CD14-positive monocyte (primary cell): ENCODE measurements around the gene SOX30. TPM values are rescaled to one million over a fixed set of nuclear protein-coding genes. Genes with fewer than 3 reads are reported as not detected.

Source experiments
- DNase-seq, 3 donors: peaks; one replicate each; pipeline ENCODE4 v3.0.0-alpha.2; 2011 to 2022
- H2AFZ ChIP-seq: 2 replicates; pipeline ENCODE4 v1.6.0; 2012; ENCODE audit warnings: mild to moderate bottlenecking, low read depth, low read length, inconsistent platforms; ENCODE audit not compliant: insufficient read depth, poor library complexity, severe bottlenecking
- H3K27ac ChIP-seq, 2 donors: 1 replicate in 1 of 2; 2 replicates in 1 of 2; pipeline ENCODE4 v1.5.1; 2012 to 2013; ENCODE audit warnings: low read length in 2 of 2, control low read depth in 1 of 2, inconsistent platforms in 1 of 2, low read depth in 1 of 2, mild to moderate bottlenecking in 1 of 2
- H3K27me3 ChIP-seq, 2 donors: one replicate each; pipeline versions ENCODE4 v1.6.0 to v1.6.1; 2011 to 2013; ENCODE audit warnings: low read length in 2 of 2; ENCODE audit not compliant: control insufficient read depth in 2 of 2, insufficient read depth in 2 of 2
- H3K36me3 ChIP-seq, 2 donors: replicated peaks in 1 of 2; 1 replicate in 1 of 2; 2 replicates in 1 of 2; pipeline versions ENCODE4 v1.5.1 to v1.6.1; 2012 to 2013; ENCODE audit warnings: low read length in 2 of 2, control low read depth in 1 of 2, inconsistent platforms in 1 of 2, mild to moderate bottlenecking in 1 of 2; ENCODE audit not compliant: insufficient read depth in 2 of 2, control insufficient read depth in 1 of 2
- H3K4me1 ChIP-seq, 2 donors: 1 replicate in 1 of 2; 2 replicates in 1 of 2; pipeline versions ENCODE4 v1.5.1 to v1.6.1; 2012 to 2013; ENCODE audit warnings: low read length in 2 of 2, control low read depth in 1 of 2, inconsistent platforms in 1 of 2, mild to moderate bottlenecking in 1 of 2, moderate library complexity in 1 of 2; ENCODE audit not compliant: insufficient read depth in 2 of 2, control insufficient read depth in 1 of 2
- H3K4me2 ChIP-seq: replicated peaks from 2 replicates; pipeline ENCODE3; 2012; ENCODE audit warnings: low read length, moderate library complexity, mild to moderate bottlenecking; ENCODE audit not compliant: poor library complexity, severe bottlenecking; ENCODE audit errors: extremely low read depth
- H3K4me3 ChIP-seq, 3 experiments: fragments of 200-600 bp in 1 of 3; sonication (generic) in 1 of 3; replicated peaks in 1 of 3; 1 replicate in 2 of 3; 2 replicates in 1 of 3; pipeline ENCODE4 v1.5.1; 2011 to 2013; ENCODE audit warnings: low read length in 3 of 3, mild to moderate bottlenecking in 3 of 3, control low read depth in 2 of 3, low read depth in 2 of 3, inconsistent platforms in 1 of 3, moderate library complexity in 1 of 3
- H3K79me2 ChIP-seq: 2 replicates; pipeline ENCODE4 v1.6.0; 2012; ENCODE audit warnings: mild to moderate bottlenecking, control low read depth, inconsistent platforms, low read length, moderate library complexity; ENCODE audit not compliant: insufficient read depth
- H3K9ac ChIP-seq: 2 replicates; pipeline ENCODE4 v1.6.0; 2017; ENCODE audit warnings: low read length, mild to moderate bottlenecking; ENCODE audit not compliant: insufficient read depth, poor library complexity, severe bottlenecking
- H3K9me3 ChIP-seq, 2 donors: replicated peaks in 1 of 2; 1 replicate in 1 of 2; 2 replicates in 1 of 2; pipeline versions ENCODE4 v1.5.1 to v1.6.1; 2012 to 2013; ENCODE audit warnings: low read length in 2 of 2, control low read depth in 1 of 2; ENCODE audit not compliant: control insufficient read depth in 1 of 2, insufficient read depth in 1 of 2
- H4K20me1 ChIP-seq: 2 replicates; pipeline ENCODE4 v1.6.0; 2012; ENCODE audit warnings: mild to moderate bottlenecking, low read length, control low read depth, moderate library complexity; ENCODE audit not compliant: insufficient read depth
- H3K27ac Mint-ChIP-seq, 7 donors: one replicate each; pipeline ENCODE4 v1.8.0; 2020; ENCODE audit warnings: mild to moderate bottlenecking in 7 of 7, mixed read lengths in 7 of 7, moderate library complexity in 6 of 7, inconsistent platforms in 2 of 7
- H3K27me3 Mint-ChIP-seq, 3 donors: one replicate each; pipeline ENCODE4 v1.8.0; 2021 to 2022; ENCODE audit warnings: low read depth in 3 of 3, mild to moderate bottlenecking in 3 of 3, mixed read lengths in 3 of 3, moderate library complexity in 3 of 3, inconsistent platforms in 1 of 3
- H3K36me3 Mint-ChIP-seq, 2 donors: one replicate each; pipeline ENCODE4 v1.8.0; 2020; ENCODE audit warnings: mixed read lengths in 2 of 2, inconsistent platforms in 1 of 2, mild to moderate bottlenecking in 1 of 2
- H3K4me1 Mint-ChIP-seq: one replicate; pipeline ENCODE4 v1.8.0; 2020; ENCODE audit warnings: mild to moderate bottlenecking, mixed read lengths
- H3K4me3 Mint-ChIP-seq, 2 donors: one replicate each; pipeline ENCODE4 v1.8.0; 2020; ENCODE audit warnings: mild to moderate bottlenecking in 2 of 2, mixed read lengths in 2 of 2, moderate library complexity in 1 of 2
- H3K9me3 Mint-ChIP-seq, 7 donors: one replicate each; pipeline ENCODE4 v1.8.0; 2020 to 2022; ENCODE audit warnings: mixed read lengths in 7 of 7, mild to moderate bottlenecking in 6 of 7, moderate library complexity in 6 of 7, inconsistent platforms in 2 of 7
- CTCF ChIP-seq: fragments of 200-600 bp; IDR thresholded peaks from one replicate; pipeline ENCODE4 v1.8.0; 2022; ENCODE audit warnings: antibody characterized with exemption, mild to moderate bottlenecking
- WGBS: methylation state at CpG from one replicate; pipeline ENCODE4 v1.1.5; 2013; ENCODE audit warnings: missing lambda C conversion rate; ENCODE audit not compliant: insufficient coverage; 5-methylcytosine and 5-hydroxymethylcytosine counted together
- intact Hi-C, 2 donors: fragments of 100-400 bp; cut with micrococcal nuclease; formaldehyde crosslinking; loops; one replicate each; pipeline versions ENCODE4 v1.15.0 to v1.15.1; 2023
- polyA plus RNA-seq, 3 donors: library from polyadenylated mRNA; depleted of rRNA in 1 of 3; unstranded in 2 of 3; stranded (reverse) in 1 of 3; fragments of 300-500 nt in 2 of 3; fragments of >200 nt in 1 of 3; fragmentation: Illumina TruSeq in 2 of 3; gene quantifications; 1 replicate in 2 of 3; 2 replicates in 1 of 3; pipeline ENCODE4 v1.2.3, GENCODE V29; 2012 to 2021

Gene SOX30
- polyA plus RNA-seq, 3 donors, result 0.03 to 0.22 (median 0.12) TPM

GRCh38 chr5:157610990-157611389 lies 41.2 kb downstream of the SOX30 start:
- Mint-ChIP-seq H3K27ac (peak overlapping the region in 4 of 7 donors; percentile 35 to 58 (median 51)), H3K9me3 (no peaks in the 10 kb centered on the region), H3K4me1 (peaks cover 48% of the 10 kb centered on the region), H3K27me3 (peaks cover 0 to 4% (median 3%) of the 10 kb centered on the region in 3 donors), H3K4me3 (no peak overlapping the region), H3K36me3 (no peaks in the 10 kb centered on the region)
- H3K4me3 ChIP-seq, result no peak overlapping the region
- H3K9ac ChIP-seq, result no peak overlapping the region
- H3K4me2 ChIP-seq, result no peak overlapping the region
- TF ChIP-seq CTCF, result no peak
- no peaks in the 10 kb centered on the region for H3K36me3 ChIP-seq
- no peaks in the 10 kb centered on the region for H3K27me3 ChIP-seq
- peaks cover 26 to 53% of the 10 kb centered on the region in 2 donors for H3K4me1 ChIP-seq
- H4K20me1 ChIP-seq, result no peaks in the 10 kb centered on the region
- no peak for DNase-seq
- H3K9me3 ChIP-seq, result no peaks in the 10 kb centered on the region
- WGBS, result no CpG with 5 or more reads among the region's 5 CpGs
- H3K27ac ChIP-seq, result no peak overlapping the region
- no peaks in the 10 kb centered on the region for H3K79me2 ChIP-seq
- no peak overlapping the region for H2AFZ ChIP-seq
- intact Hi-C loops, result loop anchor here (10.0 kb wide), 2 partner anchors 46 to 54 kb away; no protein-coding TSS in a partner anchor

- WGBS, result 98% methylated on average over 6 of the region's 8 CpGs
- no peaks in the 10 kb centered on the region for H3K9me3 ChIP-seq
- peaks cover 53% of the 10 kb centered on the region for H3K4me1 Mint-ChIP-seq
- H3K36me3 ChIP-seq, result no peaks in the 10 kb centered on the region
- intact Hi-C loops, result loop anchor here in 1 of 2 donors (10.0 kb wide), 1 partner anchor 54 kb away; no protein-coding TSS in a partner anchor
- no peak overlapping the region for H3K27ac ChIP-seq
- peaks cover 33 to 60% of the 10 kb centered on the region in 2 donors for H3K4me1 ChIP-seq
- no peak overlapping the region for H3K4me3 Mint-ChIP-seq
- H3K36me3 Mint-ChIP-seq, result no peaks in the 10 kb centered on the region
- no peak overlapping the region for H3K4me3 ChIP-seq
- H3K79me2 ChIP-seq, result no peaks in the 10 kb centered on the region
- peaks cover 0 to 4% (median 4%) of the 10 kb centered on the region in 3 donors for H3K27me3 Mint-ChIP-seq
- H2AFZ ChIP-seq, result no peak overlapping the region
- no peak overlapping the region for H3K9ac ChIP-seq
- H3K9me3 Mint-ChIP-seq, result peaks cover 0 to 2% (median 0%) of the 10 kb centered on the region in 7 donors
- TF ChIP-seq CTCF, result no peak
- no peaks in the 10 kb centered on the region for H4K20me1 ChIP-seq
- H3K27ac Mint-ChIP-seq, result peak overlapping the region in 1 of 7 donors; percentile 1
- no peaks in the 10 kb centered on the region for H3K27me3 ChIP-seq
- H3K4me2 ChIP-seq, result no peak overlapping the region
- no peak for DNase-seq
These were observed 43.2 kb downstream of the SOX30 start for GRCh38 chr5:157608972-157609565.
